ENCODE measurements around the gene GNAT2. TPM values are rescaled to one million over a fixed set of nuclear protein-coding genes. Genes with fewer than 3 reads are reported as not detected.

GNAT2 gene
- total RNA-seq, 1 experiment from 2014 or later = not detected

GRCh38 chr1:109616391-109616790 lies 3.0 kb downstream of the GNAT2 start:
- peaks cover 28% of the 10 kb centered on the region for H3K4me1 Mint-ChIP-seq (ENCODE audit: low read depth, unreplicated experiment)
- no peaks in the 10 kb centered on the region for H3K9me3 Mint-ChIP-seq (ENCODE audit: low read depth, unreplicated experiment)
- H3K27me3 Mint-ChIP-seq (ENCODE audit: unreplicated experiment) = no peaks in the 10 kb centered on the region
- H3K27ac Mint-ChIP-seq (ENCODE audit: unreplicated experiment) = no peak overlapping the region
- no TSS peak for BruUV-seq (replicated peaks)
- TF ChIP-seq CTCF (IDR thresholded peaks at IDR 0.05; ENCODE audit: unreplicated experiment) = no peak
- intact Hi-C loops (cut with micrococcal nuclease; ENCODE audit: unreplicated experiment) = loop anchor here (5.0 kb wide), 1 partner anchor 69 kb away; the partner anchor contains the start of gene GNAI3
- H3K4me3 Mint-ChIP-seq (ENCODE audit: low read depth, unreplicated experiment) = no peak overlapping the region
- CTCF ChIA-PET = interaction anchor here (1.2 kb wide), 1 partner anchor 68 kb away, joined by 9 read pairs; the partner anchor contains the start of gene GNAI3
- no peak for DNase-seq
- peaks cover 22% of the 10 kb centered on the region for H3K36me3 Mint-ChIP-seq (ENCODE audit: insufficient read depth, unreplicated experiment)

GRCh38 chr1:109615879-109616278 lies 3.5 kb downstream of the GNAT2 start:
- Mint-ChIP-seq H3K9me3 (ENCODE audit: low read depth, unreplicated experiment) (no peaks in the 10 kb centered on the region), H3K4me1 (ENCODE audit: low read depth, unreplicated experiment) (peaks cover 26% of the 10 kb centered on the region), H3K27me3 (ENCODE audit: unreplicated experiment) (no peaks in the 10 kb centered on the region), H3K27ac (ENCODE audit: unreplicated experiment) (no peak overlapping the region), H3K4me3 (ENCODE audit: low read depth, unreplicated experiment) (no peak overlapping the region), H3K36me3 (ENCODE audit: insufficient read depth, unreplicated experiment) (peaks cover 17% of the 10 kb centered on the region)
- intact Hi-C loops (cut with micrococcal nuclease; ENCODE audit: unreplicated experiment) = loop anchor here (5.0 kb wide), 1 partner anchor 69 kb away; the partner anchor contains the start of gene GNAI3
- CTCF ChIA-PET = no interaction called here
- no peak for TF ChIP-seq CTCF (IDR thresholded peaks at IDR 0.05; ENCODE audit: unreplicated experiment)
- BruUV-seq (replicated peaks) = no TSS peak
- no peak for DNase-seq

DNA sequence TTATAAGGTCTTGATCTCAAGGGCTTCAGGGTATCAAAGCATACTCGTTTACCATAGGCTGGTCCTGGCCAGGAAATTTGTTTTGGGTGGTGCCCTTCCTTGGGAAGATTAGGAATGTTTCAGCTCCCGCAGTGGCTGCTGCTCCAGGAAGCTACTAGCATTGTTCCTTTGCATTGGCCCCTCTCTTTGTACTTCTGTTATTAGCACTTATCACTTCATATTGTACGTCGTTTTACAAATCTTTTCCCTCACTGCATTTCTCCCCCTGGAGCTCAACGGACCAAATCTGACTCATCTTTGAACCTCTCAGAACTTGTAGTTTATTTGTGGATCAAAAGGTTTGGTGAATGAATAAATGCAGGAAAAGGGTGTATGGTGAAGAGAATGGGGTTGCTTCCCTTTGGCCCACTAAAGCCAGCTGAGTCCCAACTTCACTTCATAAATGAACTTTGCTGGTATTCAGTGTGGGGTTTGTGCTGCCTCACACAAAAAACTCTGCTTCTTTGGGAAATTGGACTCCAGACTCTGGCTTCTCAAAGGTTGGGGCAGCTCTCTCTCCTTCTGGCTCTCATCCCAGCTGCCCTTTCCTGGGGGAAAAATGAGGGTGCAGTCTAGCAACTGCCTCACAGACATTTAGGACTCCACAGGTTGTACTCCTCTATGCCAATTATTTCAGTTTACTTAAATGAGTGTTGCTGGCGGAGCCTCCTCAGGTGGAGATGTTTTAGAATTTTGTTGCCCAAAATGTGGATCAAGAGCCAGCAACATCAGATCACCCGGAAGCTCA lies 5.9 kb downstream of the GNAT2 start:
- CTCF ChIA-PET = no interaction called here
- no peak overlapping the region for H3K4me3 Mint-ChIP-seq (ENCODE audit: low read depth, unreplicated experiment)
- no peak for DNase-seq

GRCh38 chr1:109611308-109611990 lies 8.0 kb downstream of the GNAT2 start:
- H3K36me3 Mint-ChIP-seq (ENCODE audit: insufficient read depth, unreplicated experiment) = no peaks in the 10 kb centered on the region
- no TSS peak for BruUV-seq (replicated peaks)
- H3K4me1 Mint-ChIP-seq (ENCODE audit: low read depth, unreplicated experiment) = peaks cover 11% of the 10 kb centered on the region
- no peak for DNase-seq
- H3K4me3 Mint-ChIP-seq (ENCODE audit: low read depth, unreplicated experiment) = no peak overlapping the region
- no peaks in the 10 kb centered on the region for H3K27me3 Mint-ChIP-seq (ENCODE audit: unreplicated experiment)
- CTCF ChIA-PET = interaction anchor here (0.7 kb wide), 2 partner anchors 338 to 687 kb away, joined by 3 read pairs; no protein-coding TSS in a partner anchor
- intact Hi-C loops (cut with micrococcal nuclease; ENCODE audit: unreplicated experiment) = no loop called here
- H3K27ac Mint-ChIP-seq (ENCODE audit: unreplicated experiment) = no peak overlapping the region
- no peaks in the 10 kb centered on the region for H3K9me3 Mint-ChIP-seq (ENCODE audit: low read depth, unreplicated experiment)
- no peak for TF ChIP-seq CTCF (IDR thresholded peaks at IDR 0.05; ENCODE audit: unreplicated experiment)

More for the DNA sequence above, 5.9 kb downstream of the GNAT2 start:
- intact Hi-C loops (cut with micrococcal nuclease; ENCODE audit: unreplicated experiment) = no loop called here
- TF ChIP-seq CTCF (IDR thresholded peaks at IDR 0.05; ENCODE audit: unreplicated experiment) = no peak
- Mint-ChIP-seq H3K36me3 (ENCODE audit: insufficient read depth, unreplicated experiment) (no peaks in the 10 kb centered on the region), H3K9me3 (ENCODE audit: low read depth, unreplicated experiment) (no peaks in the 10 kb centered on the region), H3K27ac (ENCODE audit: unreplicated experiment) (no peak overlapping the region), H3K27me3 (ENCODE audit: unreplicated experiment) (no peaks in the 10 kb centered on the region), H3K4me1 (ENCODE audit: low read depth, unreplicated experiment) (peaks cover 27% of the 10 kb centered on the region)
- no TSS peak for BruUV-seq (replicated peaks)
